Activated naive CD8-positive, alpha-beta T cell (primary cell): ENCODE results near the gene ACKR1.
A peak's percentile ranks its signal among the peaks of the same experiment; 100 is the strongest.

Experiments
- H3K27ac Mint-ChIP-seq: one replicate; pipeline ENCODE4 v1.8.0; 2021; ENCODE audit warnings: mixed read lengths
- H3K27me3 Mint-ChIP-seq: one replicate; pipeline ENCODE4 v1.8.0; 2021; ENCODE audit warnings: mixed read lengths
- H3K36me3 Mint-ChIP-seq: one replicate; pipeline ENCODE4 v1.8.0; 2021; ENCODE audit warnings: mixed read lengths
- H3K4me1 Mint-ChIP-seq: one replicate; pipeline ENCODE4 v1.8.0; 2021; ENCODE audit warnings: low read depth, mixed read lengths
- H3K4me3 Mint-ChIP-seq: one replicate; pipeline ENCODE4 v1.8.0; 2021; ENCODE audit warnings: mild to moderate bottlenecking, mixed read lengths
- H3K9me3 Mint-ChIP-seq: one replicate; pipeline ENCODE4 v1.8.0; 2021; ENCODE audit warnings: low read depth, mixed read lengths

Gene ACKR1

GRCh38 chr1:159204161-159205141 is at the start of gene ACKR1:
Gene ACKR1, plus strand, starts transcription at chr1:159204875. Its CDS starts 85 bp downstream, at chr1:159204960.
- Mint-ChIP-seq H3K36me3 (no peaks in the 10 kb centered on the region), H3K27ac (peak within 1 kb of the TSS; percentile 34), H3K4me3 (no peak within 1 kb of the TSS), H3K27me3 (peaks cover 17% of the 10 kb centered on the region), H3K9me3 (no peaks in the 10 kb centered on the region), H3K4me1 (peaks cover 28% of the 10 kb centered on the region)

GRCh38 chr1:159161001-159161718 is 43.5 kb upstream of the ACKR1 start:
- no peak overlapping the region for H3K4me3 Mint-ChIP-seq
- H3K9me3 Mint-ChIP-seq, result no peaks in the 10 kb centered on the region
- peaks cover 2% of the 10 kb centered on the region for H3K4me1 Mint-ChIP-seq
- no peak overlapping the region for H3K27ac Mint-ChIP-seq
- H3K36me3 Mint-ChIP-seq, result no peaks in the 10 kb centered on the region
- peaks cover 32% of the 10 kb centered on the region for H3K27me3 Mint-ChIP-seq

- Mint-ChIP-seq H3K27me3 (peaks cover 35% of the 10 kb centered on the region), H3K4me1 (peaks cover 2% of the 10 kb centered on the region), H3K36me3 (no peaks in the 10 kb centered on the region), H3K4me3 (no peak overlapping the region), H3K9me3 (no peaks in the 10 kb centered on the region), H3K27ac (no peak overlapping the region)
Observed at GRCh38 chr1:159161719-159162026, 43.0 kb upstream of the ACKR1 start.

GRCh38 chr1:159162516-159163265 is 42.0 kb upstream of the ACKR1 start:
- Mint-ChIP-seq H3K27me3 (peaks cover 35% of the 10 kb centered on the region), H3K9me3 (no peaks in the 10 kb centered on the region), H3K27ac (no peak overlapping the region), H3K4me3 (no peak overlapping the region), H3K4me1 (peaks cover 2% of the 10 kb centered on the region), H3K36me3 (no peaks in the 10 kb centered on the region)

- Mint-ChIP-seq H3K27ac (no peak overlapping the region), H3K36me3 (no peaks in the 10 kb centered on the region), H3K4me1 (peaks cover 2% of the 10 kb centered on the region), H3K4me3 (no peak overlapping the region), H3K27me3 (peaks cover 36% of the 10 kb centered on the region), H3K9me3 (no peaks in the 10 kb centered on the region)
Observed at GRCh38 chr1:159163614-159164228, 41.0 kb upstream of the ACKR1 start.

GRCh38 chr1:159168043-159168442 is 36.6 kb upstream of the ACKR1 start:
- H3K9me3 Mint-ChIP-seq, result no peaks in the 10 kb centered on the region
- peaks cover 37% of the 10 kb centered on the region for H3K27me3 Mint-ChIP-seq
- H3K36me3 Mint-ChIP-seq, result no peaks in the 10 kb centered on the region
- H3K4me1 Mint-ChIP-seq, result peaks cover 7% of the 10 kb centered on the region
- H3K4me3 Mint-ChIP-seq, result no peak overlapping the region
- no peak overlapping the region for H3K27ac Mint-ChIP-seq

GRCh38 chr1:159170639-159171038 is 34.0 kb upstream of the ACKR1 start:
- Mint-ChIP-seq H3K27ac (no peak overlapping the region), H3K36me3 (no peaks in the 10 kb centered on the region), H3K4me1 (peaks cover 7% of the 10 kb centered on the region), H3K27me3 (peaks cover 38% of the 10 kb centered on the region), H3K9me3 (no peaks in the 10 kb centered on the region), H3K4me3 (no peak overlapping the region)

- Mint-ChIP-seq H3K4me3 (peak within 1 kb of the TSS; percentile 11), H3K27me3 (peaks cover 37% of the 10 kb centered on the region), H3K27ac (no peak within 1 kb of the TSS), H3K9me3 (no peaks in the 10 kb centered on the region), H3K36me3 (no peaks in the 10 kb centered on the region), H3K4me1 (peaks cover 7% of the 10 kb centered on the region)
Observed at GRCh38 chr1:159171254-159171687, 33.4 kb upstream of the ACKR1 start, which contains the start of gene CADM3. Gene CADM3, plus strand, starts transcription at chr1:159171615. Its CDS starts 151 bp downstream, at chr1:159171766.

- H3K9me3 Mint-ChIP-seq, result no peaks in the 10 kb centered on the region
- peaks cover 33% of the 10 kb centered on the region for H3K27me3 Mint-ChIP-seq
- H3K4me1 Mint-ChIP-seq, result peaks cover 7% of the 10 kb centered on the region
- H3K36me3 Mint-ChIP-seq, result no peaks in the 10 kb centered on the region
- no peak overlapping the region for H3K27ac Mint-ChIP-seq
- peak overlapping the region; percentile 11 for H3K4me3 Mint-ChIP-seq
Observed at GRCh38 chr1:159171688-159172501, 32.8 kb upstream of the ACKR1 start.

- no peak overlapping the region for H3K4me3 Mint-ChIP-seq
- H3K27me3 Mint-ChIP-seq, result peaks cover 31% of the 10 kb centered on the region
- no peaks in the 10 kb centered on the region for H3K9me3 Mint-ChIP-seq
- H3K4me1 Mint-ChIP-seq, result peaks cover 7% of the 10 kb centered on the region
- H3K27ac Mint-ChIP-seq, result no peak overlapping the region
- no peaks in the 10 kb centered on the region for H3K36me3 Mint-ChIP-seq
Observed at GRCh38 chr1:159172614-159173291, 31.9 kb upstream of the ACKR1 start.

- H3K27ac Mint-ChIP-seq, result no peak overlapping the region
- H3K27me3 Mint-ChIP-seq, result peaks cover 29% of the 10 kb centered on the region
- H3K4me3 Mint-ChIP-seq, result no peak overlapping the region
- H3K9me3 Mint-ChIP-seq, result no peaks in the 10 kb centered on the region
- H3K4me1 Mint-ChIP-seq, result peaks cover 7% of the 10 kb centered on the region
- H3K36me3 Mint-ChIP-seq, result no peaks in the 10 kb centered on the region
Observed at GRCh38 chr1:159173320-159173719, 31.4 kb upstream of the ACKR1 start.

GRCh38 chr1:159175571-159175970 is 29.1 kb upstream of the ACKR1 start:
- Mint-ChIP-seq H3K27ac (no peak overlapping the region), H3K27me3 (peaks cover 27% of the 10 kb centered on the region), H3K9me3 (no peaks in the 10 kb centered on the region), H3K4me1 (peaks cover 7% of the 10 kb centered on the region), H3K36me3 (no peaks in the 10 kb centered on the region), H3K4me3 (no peak overlapping the region)

GRCh38 chr1:159177272-159177907 is 27.3 kb upstream of the ACKR1 start:
- peaks cover 24% of the 10 kb centered on the region for H3K27me3 Mint-ChIP-seq
- H3K36me3 Mint-ChIP-seq, result no peaks in the 10 kb centered on the region
- H3K9me3 Mint-ChIP-seq, result no peaks in the 10 kb centered on the region
- H3K4me3 Mint-ChIP-seq, result no peak overlapping the region
- no peaks in the 10 kb centered on the region for H3K4me1 Mint-ChIP-seq
- H3K27ac Mint-ChIP-seq, result no peak overlapping the region
